Activated CD4-positive, alpha-beta T cell treated with anti-CD3 and anti-CD28 coated beads for 4 hours (primary cell): Measurements from ENCODE around the gene MMP2.

ENCODE experiments used
- DNase-seq, 2 donors: peaks; one replicate each; pipeline ENCODE4 v3.0.0-alpha.2; 2020

Gene MMP2

GRCh38 chr16:55495616-55496289, 16.8 kb downstream of the MMP2 start:
- DNase-seq = no peak

- DNase-seq = no peak
Measured at GRCh38 chr16:55496509-55497145, 17.6 kb downstream of the MMP2 start.

- no peak for DNase-seq
Measured at GRCh38 chr16:55497558-55497957, 18.6 kb downstream of the MMP2 start.

- DNase-seq = no peak
Measured at GRCh38 chr16:55498101-55498500, 19.1 kb downstream of the MMP2 start.

DNA sequence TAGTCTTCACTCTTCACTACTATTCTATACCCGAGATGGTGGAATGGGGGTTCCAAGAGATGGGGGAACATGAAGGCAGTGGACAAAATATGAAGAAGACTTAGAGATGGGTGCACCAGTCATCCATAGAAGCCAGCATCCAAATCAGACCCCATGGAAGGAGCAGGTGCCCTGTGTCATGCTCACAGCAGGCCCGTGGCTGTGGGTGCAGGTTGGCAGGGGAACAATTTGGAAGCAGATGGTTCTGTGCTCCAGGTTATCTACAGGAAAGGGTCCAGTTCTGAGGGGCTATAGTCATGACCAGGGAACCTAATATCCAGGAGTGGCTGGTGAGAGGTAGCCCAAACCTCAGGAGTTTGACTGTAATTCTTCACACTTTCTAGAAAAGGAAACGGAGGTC, 20.3 kb downstream of the MMP2 start:
- no peak for DNase-seq

DNA sequence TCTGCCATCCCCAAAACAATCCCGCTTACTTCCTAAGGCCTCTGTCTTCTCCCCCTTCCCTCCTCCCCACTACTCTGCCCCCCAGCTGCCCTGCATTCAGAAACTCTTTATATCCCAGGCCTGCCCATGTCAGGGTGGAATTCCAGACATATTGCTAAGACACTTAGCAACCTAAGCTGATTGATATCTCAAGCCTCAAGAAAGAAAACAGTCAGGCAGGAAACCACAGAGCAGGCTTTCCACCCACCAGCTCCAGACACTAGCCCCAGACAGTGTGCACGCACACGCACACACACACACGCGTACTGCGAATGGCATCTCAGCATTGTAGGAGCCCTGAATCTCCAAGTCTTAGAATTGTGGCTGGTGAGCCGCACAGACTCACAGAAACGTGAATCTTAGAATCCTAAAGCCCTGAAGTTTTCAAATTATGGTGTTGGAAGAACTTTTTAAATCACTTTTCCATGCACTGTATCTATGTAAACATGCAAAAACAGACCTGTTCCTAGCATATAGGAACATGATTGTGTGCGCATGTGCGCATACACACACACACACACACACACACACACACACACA, 21.0 kb downstream of the MMP2 start:
- DNase-seq = no peak

GRCh38 chr16:55500530-55501011, 21.6 kb downstream of the MMP2 start:
- DNase-seq = no peak

- DNase-seq = no peak
Measured at GRCh38 chr16:55501549-55502322, 22.7 kb downstream of the MMP2 start.

GRCh38 chr16:55502801-55503366, 23.9 kb downstream of the MMP2 start:
- DNase-seq = no peak

DNA sequence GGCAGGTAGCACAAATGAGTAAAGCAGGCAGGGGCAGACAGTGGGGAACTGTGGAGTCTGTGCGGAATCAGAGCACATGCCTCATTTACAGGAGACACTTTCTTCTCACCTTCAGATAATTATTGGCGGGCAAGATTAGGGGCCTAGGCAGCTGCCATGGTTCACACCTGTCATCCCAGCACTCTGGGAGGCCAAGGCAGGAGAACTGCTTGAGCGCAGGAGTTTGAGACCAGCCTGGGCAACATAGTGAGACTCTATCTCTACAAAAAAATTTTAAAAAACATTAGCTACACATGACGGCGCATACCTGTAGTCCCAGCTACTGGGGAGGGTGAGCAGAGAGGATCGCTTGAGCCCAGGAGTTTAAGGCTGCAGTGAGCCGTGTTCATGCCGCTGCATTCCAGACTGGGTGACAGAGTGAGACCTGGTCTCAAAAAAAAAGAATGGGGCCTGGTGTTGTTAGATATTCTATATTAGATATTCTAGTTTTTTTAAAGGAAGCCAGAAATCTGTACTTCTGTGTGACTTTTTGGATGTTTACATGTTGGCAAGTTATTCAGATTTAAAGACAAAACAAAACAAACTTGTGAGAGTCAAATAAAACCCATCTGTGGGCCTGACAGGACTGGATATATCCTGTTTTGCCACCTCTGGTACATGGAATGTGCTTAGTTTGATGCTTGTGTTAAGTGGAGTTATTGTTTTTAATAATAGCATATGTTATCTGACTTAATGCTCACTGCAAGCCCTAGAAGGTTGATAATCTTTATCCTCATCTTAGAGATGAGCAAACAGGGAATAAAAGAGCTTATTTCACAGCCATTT, 24.9 kb downstream of the MMP2 start:
- no peak for DNase-seq

DNA sequence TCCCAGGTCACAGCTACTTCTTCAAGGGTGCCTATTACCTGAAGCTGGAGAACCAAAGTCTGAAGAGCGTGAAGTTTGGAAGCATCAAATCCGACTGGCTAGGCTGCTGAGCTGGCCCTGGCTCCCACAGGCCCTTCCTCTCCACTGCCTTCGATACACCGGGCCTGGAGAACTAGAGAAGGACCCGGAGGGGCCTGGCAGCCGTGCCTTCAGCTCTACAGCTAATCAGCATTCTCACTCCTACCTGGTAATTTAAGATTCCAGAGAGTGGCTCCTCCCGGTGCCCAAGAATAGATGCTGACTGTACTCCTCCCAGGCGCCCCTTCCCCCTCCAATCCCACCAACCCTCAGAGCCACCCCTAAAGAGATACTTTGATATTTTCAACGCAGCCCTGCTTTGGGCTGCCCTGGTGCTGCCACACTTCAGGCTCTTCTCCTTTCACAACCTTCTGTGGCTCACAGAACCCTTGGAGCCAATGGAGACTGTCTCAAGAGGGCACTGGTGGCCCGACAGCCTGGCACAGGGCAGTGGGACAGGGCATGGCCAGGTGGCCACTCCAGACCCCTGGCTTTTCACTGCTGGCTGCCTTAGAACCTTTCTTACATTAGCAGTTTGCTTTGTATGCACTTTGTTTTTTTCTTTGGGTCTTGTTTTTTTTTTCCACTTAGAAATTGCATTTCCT, 26.5 kb downstream of the MMP2 start:
- DNase-seq = no peak

DNA sequence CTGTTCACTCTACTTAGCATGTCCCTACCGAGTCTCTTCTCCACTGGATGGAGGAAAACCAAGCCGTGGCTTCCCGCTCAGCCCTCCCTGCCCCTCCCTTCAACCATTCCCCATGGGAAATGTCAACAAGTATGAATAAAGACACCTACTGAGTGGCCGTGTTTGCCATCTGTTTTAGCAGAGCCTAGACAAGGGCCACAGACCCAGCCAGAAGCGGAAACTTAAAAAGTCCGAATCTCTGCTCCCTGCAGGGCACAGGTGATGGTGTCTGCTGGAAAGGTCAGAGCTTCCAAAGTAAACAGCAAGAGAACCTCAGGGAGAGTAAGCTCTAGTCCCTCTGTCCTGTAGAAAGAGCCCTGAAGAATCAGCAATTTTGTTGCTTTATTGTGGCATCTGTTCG, 27.1 kb downstream of the MMP2 start:
- DNase-seq = no peak

- no peak for DNase-seq
Measured at GRCh38 chr16:55506708-55507107, 27.7 kb downstream of the MMP2 start.

GRCh38 chr16:55508271-55508921, 29.4 kb downstream of the MMP2 start:
- no peak for DNase-seq

- no peak for DNase-seq
Measured at GRCh38 chr16:55508941-55509931, 30.2 kb downstream of the MMP2 start, which contains the start of gene LPCAT2. Gene LPCAT2 (plus strand): TSS chr16:55509072. CDS start chr16:55509182, 110 bp downstream.

- no peak for DNase-seq
Measured at GRCh38 chr16:55510185-55510805, 31.3 kb downstream of the MMP2 start.

GRCh38 chr16:55512941-55513340, 33.9 kb downstream of the MMP2 start:
- no peak for DNase-seq

DNA sequence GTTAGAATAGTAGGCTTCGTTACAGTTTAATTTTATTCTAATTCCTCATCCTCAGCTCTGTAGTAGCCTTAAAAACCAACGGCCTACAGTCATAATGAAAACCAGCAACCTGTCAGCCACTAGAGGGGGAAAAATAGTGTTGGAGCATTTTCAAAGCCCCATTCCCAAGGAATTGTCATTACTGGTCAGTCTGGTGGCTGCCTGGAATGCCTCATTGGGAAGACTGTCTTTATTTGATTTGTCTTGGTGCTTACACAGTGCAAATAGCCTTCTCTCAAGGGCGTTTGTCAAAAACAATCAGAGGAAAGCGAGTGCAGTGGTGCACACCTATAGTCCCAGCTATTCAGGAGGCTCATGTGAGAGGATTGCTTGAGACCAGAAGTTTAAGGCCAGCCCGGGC, 34.6 kb downstream of the MMP2 start:
- no peak for DNase-seq

DNA sequence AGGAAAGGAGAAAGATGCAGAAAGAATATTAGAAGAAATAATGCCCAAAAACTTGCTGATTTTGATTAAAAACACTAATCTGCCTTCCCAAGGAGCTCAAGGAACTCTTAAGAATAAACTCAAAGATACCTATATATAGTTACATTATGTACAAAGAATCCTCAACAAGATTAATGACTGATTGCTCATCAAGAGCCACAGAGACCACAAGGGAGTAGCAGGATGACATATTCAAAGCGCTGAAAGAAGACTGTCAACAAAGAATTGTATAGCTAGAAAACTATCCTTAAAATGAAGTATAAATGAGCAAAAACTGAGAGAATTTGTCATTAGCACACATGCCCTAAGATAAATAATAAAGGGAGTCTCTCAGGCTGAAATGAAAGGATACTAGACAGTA, 36.1 kb downstream of the MMP2 start:
- DNase-seq = no peak
